ENCODE measurements around the gene ETV2. TPM values are rescaled to one million over a fixed set of nuclear protein-coding genes. Genes with fewer than 3 reads are reported as not detected.

The ETV2 gene
- polyA plus RNA-seq, 1 donor (not counting 4 experiments of a cell fraction or from before 2014, with no cell fraction given) = 0.43 TPM

- no peak overlapping the region for H3K27ac ChIP-seq (ENCODE audit: control insufficient read depth, insufficient read depth, low read length)
- TF ChIP-seq EZH2 (IDR thresholded peaks at IDR 0.05; ENCODE audit: low read length) = no peak
- no peak for TF ChIP-seq CTCF (optimal IDR thresholded peaks at IDR 0.05 in 1 of 3, IDR thresholded peaks at IDR 0.05 in 1 of 3, conservative IDR thresholded peaks at IDR 0.05 in 1 of 3; ENCODE audit: extremely low read depth in 1 of 3, insufficient read depth in 2 of 3, low read length in 3 of 3)
- H3K9me3 ChIP-seq (ENCODE audit: control insufficient read depth, low read depth, low read length) = no peaks in the 10 kb centered on the region
- H2AFZ ChIP-seq (ENCODE audit: control insufficient read depth, low read length) = no peak overlapping the region
- H3K27me3 ChIP-seq (ENCODE audit: control insufficient read depth, extremely low read depth, insufficient read depth, low read length) = no peaks in the 10 kb centered on the region
- peaks cover 25% of the 10 kb centered on the region for H3K79me2 ChIP-seq (ENCODE audit: control insufficient read depth, insufficient read depth, low read length)
- H3K4me2 ChIP-seq (ENCODE audit: control insufficient read depth, extremely low read depth, insufficient read depth, low read depth, low read length) = peak overlapping the region; percentile 96
- DNase-seq (ENCODE audit: low read depth, low spot score) (no peak), FAIRE-seq (no peak)
- H3K9ac ChIP-seq (ENCODE audit: control insufficient read depth, extremely low read depth, insufficient read depth, low read length) = no peak overlapping the region
- peaks cover 19% of the 10 kb centered on the region for H3K4me1 ChIP-seq (ENCODE audit: control insufficient read depth, extremely low read depth, insufficient read depth, low read length)
- dilution Hi-C loops (cut with MboI; ENCODE audit: extremely low pct_ligation_motif_present, low sequenced_read_pairs) = no loop called here
- H3K4me3 ChIP-seq (ENCODE audit: control insufficient read depth in 2 of 3, extremely low read depth in 1 of 3, insufficient read depth in 2 of 3, low read depth in 1 of 3, low read length in 3 of 3) = no peak overlapping the region
- H3K36me3 ChIP-seq (ENCODE audit: control insufficient read depth in 2 of 2, extremely low read depth in 1 of 2, insufficient read depth in 2 of 2, low read length in 2 of 2) = peaks cover 0 to 2% of the 10 kb centered on the region in 2 experiments
- H4K20me1 ChIP-seq (ENCODE audit: control insufficient read depth, extremely low read depth, insufficient read depth, low read length) = no peaks in the 10 kb centered on the region
- H3K9me1 ChIP-seq (ENCODE audit: control insufficient read depth, extremely low read depth, insufficient read depth, low read length) = no peaks in the 10 kb centered on the region
Observed at GRCh38 chr19:35645680-35646511, 4.4 kb downstream of the ETV2 start.

GRCh38 chr19:35648017-35648961, 6.7 kb downstream of the ETV2 start, which contains the start of gene COX6B1:
Gene COX6B1 (plus strand): TSS chr19:35648323. CDS start chr19:35651244, 2,921 bp downstream.
- Histone ChIP-seq H4K20me1 (ENCODE audit: control insufficient read depth, extremely low read depth, insufficient read depth, low read length) (no peaks in the 10 kb centered on the region), H3K27ac (ENCODE audit: control insufficient read depth, insufficient read depth, low read length) (peak within 1 kb of the TSS; percentile 77), H3K4me1 (ENCODE audit: control insufficient read depth, extremely low read depth, insufficient read depth, low read length) (peaks cover 14% of the 10 kb centered on the region), H3K36me3 (ENCODE audit: control insufficient read depth in 2 of 2, extremely low read depth in 1 of 2, insufficient read depth in 2 of 2, low read length in 2 of 2) (peaks cover 4 to 6% of the 10 kb centered on the region in 2 experiments), H3K4me3 (ENCODE audit: control insufficient read depth in 2 of 3, extremely low read depth in 1 of 3, insufficient read depth in 2 of 3, low read depth in 1 of 3, low read length in 3 of 3) (peak within 1 kb of the TSS; percentile 67 to 97 (median 83)), H3K9me3 (ENCODE audit: control insufficient read depth, low read depth, low read length) (no peaks in the 10 kb centered on the region), H3K79me2 (ENCODE audit: control insufficient read depth, insufficient read depth, low read length) (peaks cover 29% of the 10 kb centered on the region), H3K9ac (ENCODE audit: control insufficient read depth, extremely low read depth, insufficient read depth, low read length) (peak within 1 kb of the TSS; percentile 82), H2AFZ (ENCODE audit: control insufficient read depth, low read length) (peak within 1 kb of the TSS; percentile 71), H3K9me1 (ENCODE audit: control insufficient read depth, extremely low read depth, insufficient read depth, low read length) (no peaks in the 10 kb centered on the region), H3K27me3 (ENCODE audit: control insufficient read depth, extremely low read depth, insufficient read depth, low read length) (no peaks in the 10 kb centered on the region), H3K4me2 (ENCODE audit: control insufficient read depth, extremely low read depth, insufficient read depth, low read depth, low read length) (peak within 1 kb of the TSS; percentile 98)
- dilution Hi-C loops (cut with MboI; ENCODE audit: extremely low pct_ligation_motif_present, low sequenced_read_pairs) = no loop called here
- TF ChIP-seq EZH2 (IDR thresholded peaks at IDR 0.05; ENCODE audit: low read length) (no peak), CTCF (optimal IDR thresholded peaks at IDR 0.05 in 1 of 3, IDR thresholded peaks at IDR 0.05 in 1 of 3, conservative IDR thresholded peaks at IDR 0.05 in 1 of 3; ENCODE audit: extremely low read depth in 1 of 3, insufficient read depth in 2 of 3, low read length in 3 of 3) (no peak)
- FAIRE-seq (peak; percentile 91), DNase-seq (ENCODE audit: low read depth, low spot score) (peak; percentile 78)
